ENCODE results near the gene MMRN2.

GRCh38 chr10:86953747-86954680 lies 3.4 kb downstream of the MMRN2 start:
- TF ChIP-seq CTCF (IDR thresholded peaks at IDR 0.05; ENCODE audit: low read depth, low read length, missing input control): no peak
- TF ChIP-seq YY1 (IDR thresholded peaks at IDR 0.05): no peak
- no peak for TF ChIP-seq REST (IDR thresholded peaks at IDR 0.05)
- TF ChIP-seq, protein P1, sequence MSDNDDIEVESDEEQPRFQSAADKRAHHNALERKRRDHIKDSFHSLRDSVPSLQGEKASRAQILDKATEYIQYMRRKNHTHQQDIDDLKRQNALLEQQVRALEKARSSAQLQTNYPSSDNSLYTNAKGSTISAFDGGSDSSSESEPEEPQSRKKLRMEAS (IDR thresholded peaks at IDR 0.05): no peak
- no peak for TF ChIP-seq RXRA (IDR thresholded peaks at IDR 0.05)
- TF ChIP-seq TAF1 (conservative IDR thresholded peaks at IDR 0.05): no peak
- no peak for TF ChIP-seq GABPA (IDR thresholded peaks at IDR 0.05 in 1 of 2, conservative IDR thresholded peaks at IDR 0.05 in 1 of 2)
- peak in 1 of 2 donors; percentile 25 for TF ChIP-seq HNF4A (conservative IDR thresholded peaks at IDR 0.05)
- no peak for TF ChIP-seq EGR1 (IDR thresholded peaks at IDR 0.05; ENCODE audit: low read depth in 2 of 2)
- peak; percentile 13 for TF ChIP-seq SP1 (IDR thresholded peaks at IDR 0.05)
- TF ChIP-seq NR2F2 (IDR thresholded peaks at IDR 0.05): peak; percentile 72
- TF ChIP-seq, protein P2, sequence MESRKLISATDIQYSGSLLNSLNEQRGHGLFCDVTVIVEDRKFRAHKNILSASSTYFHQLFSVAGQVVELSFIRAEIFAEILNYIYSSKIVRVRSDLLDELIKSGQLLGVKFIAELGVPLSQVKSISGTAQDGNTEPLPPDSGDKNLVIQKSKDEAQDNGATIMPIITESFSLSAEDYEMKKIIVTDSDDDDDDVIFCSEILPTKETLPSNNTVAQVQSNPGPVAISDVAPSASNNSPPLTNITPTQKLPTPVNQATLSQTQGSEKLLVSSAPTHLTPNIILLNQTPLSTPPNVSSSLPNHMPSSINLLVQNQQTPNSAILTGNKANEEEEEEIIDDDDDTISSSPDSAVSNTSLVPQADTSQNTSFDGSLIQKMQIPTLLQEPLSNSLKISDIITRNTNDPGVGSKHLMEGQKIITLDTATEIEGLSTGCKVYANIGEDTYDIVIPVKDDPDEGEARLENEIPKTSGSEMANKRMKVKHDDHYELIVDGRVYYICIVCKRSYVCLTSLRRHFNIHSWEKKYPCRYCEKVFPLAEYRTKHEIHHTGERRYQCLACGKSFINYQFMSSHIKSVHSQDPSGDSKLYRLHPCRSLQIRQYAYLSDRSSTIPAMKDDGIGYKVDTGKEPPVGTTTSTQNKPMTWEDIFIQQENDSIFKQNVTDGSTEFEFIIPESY (IDR thresholded peaks at IDR 0.05): no peak
- no peak for TF ChIP-seq JUND (IDR thresholded peaks at IDR 0.05)

Data from liver (tissue), 3 donors.